ENCODE measurements around the gene UFD1. TPM values are rescaled to one million over a fixed set of nuclear protein-coding genes. Genes with fewer than 3 reads are reported as not detected.

UFD1 gene
- total RNA-seq, 2 experiments from 2014 or later = 68.5 to 77.4 TPM

DNA sequence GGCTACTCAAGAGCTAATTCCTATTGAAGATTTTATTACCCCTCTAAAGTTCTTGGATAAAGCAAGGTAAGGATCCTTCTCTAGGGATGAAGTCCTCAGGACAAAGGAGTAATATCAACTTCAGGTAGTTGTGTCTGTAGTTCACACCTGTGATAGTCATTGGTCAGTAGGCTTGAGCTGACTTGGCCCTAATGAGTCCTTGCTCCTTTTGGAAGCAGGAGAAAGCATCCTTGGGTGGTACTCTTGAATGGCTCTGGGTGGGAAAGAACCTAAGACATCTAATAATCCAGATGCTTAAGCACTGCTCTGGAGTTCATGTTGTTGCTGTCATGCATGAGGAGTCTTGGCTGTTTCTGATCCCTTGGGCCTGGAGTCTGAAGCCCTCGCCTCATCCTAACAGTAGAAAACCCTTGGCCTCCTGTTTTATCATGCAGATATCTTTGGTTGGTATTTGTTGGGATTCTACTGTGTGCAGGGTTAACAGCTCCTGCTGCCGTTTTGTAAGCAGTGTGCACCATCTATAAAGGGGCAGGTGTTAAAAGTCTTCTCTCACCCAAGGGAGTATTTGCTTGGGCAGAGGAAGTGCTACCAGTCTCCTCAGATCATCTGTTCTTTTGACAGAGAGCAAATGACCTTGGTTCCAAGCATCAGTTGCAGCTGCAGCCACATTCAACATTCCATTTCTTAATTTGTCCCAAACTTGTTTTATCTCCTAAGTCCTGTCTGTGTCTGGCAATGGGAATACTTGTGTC, 44.0 kb downstream of the UFD1 start:
- Mint-ChIP-seq H3K9me3 (no peaks in the 10 kb centered on the region), H3K36me3 (ENCODE audit: low read depth) (peaks cover 52% of the 10 kb centered on the region), H3K4me3 (peak overlapping the region; percentile 80), H3K27me3 (no peaks in the 10 kb centered on the region), H3K4me1 (ENCODE audit: low read depth) (peaks cover 28% of the 10 kb centered on the region), H3K27ac (peak overlapping the region; percentile 93)
- ATAC-seq (ENCODE audit: poor library complexity) = no peak
- intact Hi-C loops (cut with DNase I, micrococcal nuclease) = loop anchor here (5.0 kb wide), 2 partner anchors 42 to 143 kb away; partner anchors contain the start of genes CDC45 (in 1 of the 2), CLTCL1 (in 1 of the 2) and UFD1 (in 1 of the 2)
- Histone ChIP-seq H3K4me3 (ENCODE audit: low read length) (no peak overlapping the region), H3K27ac (ENCODE audit: low read depth in 1 of 2, low read length in 2 of 2) (no peak overlapping the region), H3K9me3 (ENCODE audit: control insufficient read depth in 1 of 2, insufficient read depth in 1 of 2, low read length in 2 of 2) (no peaks in the 10 kb centered on the region), H3K36me3 (ENCODE audit: insufficient read depth, low read length) (peaks cover 12% of the 10 kb centered on the region), H3K4me1 (ENCODE audit: insufficient read depth, low read length) (peaks cover 20% of the 10 kb centered on the region), H3K27me3 (ENCODE audit: control insufficient read depth in 1 of 2, insufficient read depth in 2 of 2, low read length in 2 of 2) (no peaks in the 10 kb centered on the region)
- ChIA-PET CTCF (no interaction called here), POLR2A (interaction anchor here (5.7 kb wide), 1 partner anchor 10 kb away, joined by 94 read pairs; the partner anchor contains the start of gene C22orf39)
- no peak for DNase-seq
- TF ChIP-seq, protein P1, sequence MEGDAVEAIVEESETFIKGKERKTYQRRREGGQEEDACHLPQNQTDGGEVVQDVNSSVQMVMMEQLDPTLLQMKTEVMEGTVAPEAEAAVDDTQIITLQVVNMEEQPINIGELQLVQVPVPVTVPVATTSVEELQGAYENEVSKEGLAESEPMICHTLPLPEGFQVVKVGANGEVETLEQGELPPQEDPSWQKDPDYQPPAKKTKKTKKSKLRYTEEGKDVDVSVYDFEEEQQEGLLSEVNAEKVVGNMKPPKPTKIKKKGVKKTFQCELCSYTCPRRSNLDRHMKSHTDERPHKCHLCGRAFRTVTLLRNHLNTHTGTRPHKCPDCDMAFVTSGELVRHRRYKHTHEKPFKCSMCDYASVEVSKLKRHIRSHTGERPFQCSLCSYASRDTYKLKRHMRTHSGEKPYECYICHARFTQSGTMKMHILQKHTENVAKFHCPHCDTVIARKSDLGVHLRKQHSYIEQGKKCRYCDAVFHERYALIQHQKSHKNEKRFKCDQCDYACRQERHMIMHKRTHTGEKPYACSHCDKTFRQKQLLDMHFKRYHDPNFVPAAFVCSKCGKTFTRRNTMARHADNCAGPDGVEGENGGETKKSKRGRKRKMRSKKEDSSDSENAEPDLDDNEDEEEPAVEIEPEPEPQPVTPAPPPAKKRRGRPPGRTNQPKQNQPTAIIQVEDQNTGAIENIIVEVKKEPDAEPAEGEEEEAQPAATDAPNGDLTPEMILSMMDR (IDR thresholded peaks at IDR 0.05) = no peak

DNA sequence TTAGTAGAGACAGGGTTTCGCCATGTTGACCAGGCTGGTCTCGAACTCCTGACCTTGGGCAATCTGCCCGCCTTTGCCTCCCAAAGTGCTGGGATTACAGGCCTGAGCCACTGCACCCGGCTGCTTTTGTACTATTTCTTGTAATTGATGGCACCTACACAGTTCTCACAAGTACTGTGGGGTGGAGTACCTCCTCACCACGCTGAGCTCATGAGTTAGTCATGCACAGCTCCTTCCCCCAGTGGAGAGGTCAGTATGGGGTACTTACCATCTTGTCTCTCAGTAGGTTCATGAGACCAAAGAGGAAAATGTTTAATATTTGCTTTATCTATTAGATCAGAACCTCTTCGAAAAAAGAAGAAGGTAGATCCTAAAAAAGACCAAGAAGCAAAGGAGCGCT, 44.6 kb downstream of the UFD1 start:
- Mint-ChIP-seq H3K27me3 (no peaks in the 10 kb centered on the region), H3K36me3 (ENCODE audit: low read depth) (peaks cover 54% of the 10 kb centered on the region), H3K4me3 (peak overlapping the region; percentile 97), H3K9me3 (no peaks in the 10 kb centered on the region), H3K4me1 (ENCODE audit: low read depth) (peaks cover 34% of the 10 kb centered on the region), H3K27ac (peak overlapping the region; percentile 93)
- Histone ChIP-seq H3K4me3 (ENCODE audit: low read length) (no peak overlapping the region), H3K27ac (ENCODE audit: low read depth in 1 of 2, low read length in 2 of 2) (no peak overlapping the region), H3K4me1 (ENCODE audit: insufficient read depth, low read length) (peaks cover 23% of the 10 kb centered on the region), H3K9me3 (ENCODE audit: control insufficient read depth in 1 of 2, insufficient read depth in 1 of 2, low read length in 2 of 2) (no peaks in the 10 kb centered on the region), H3K36me3 (ENCODE audit: insufficient read depth, low read length) (peaks cover 12% of the 10 kb centered on the region), H3K27me3 (ENCODE audit: control insufficient read depth in 1 of 2, insufficient read depth in 2 of 2, low read length in 2 of 2) (no peaks in the 10 kb centered on the region)
- no peak for ATAC-seq (ENCODE audit: poor library complexity)
- DNase-seq = no peak
- intact Hi-C loops (cut with DNase I, micrococcal nuclease) = loop anchor here (5.0 kb wide), 2 partner anchors 43 to 142 kb away; partner anchors contain the start of genes CDC45 (in 1 of the 2), CLTCL1 (in 1 of the 2) and UFD1 (in 1 of the 2)
- ChIA-PET POLR2A (interaction anchor here (5.7 kb wide), 1 partner anchor 11 kb away, joined by 94 read pairs; the partner anchor contains the start of gene C22orf39), CTCF (no interaction called here)
- TF ChIP-seq, protein P1 (IDR thresholded peaks at IDR 0.05) = no peak

DNA sequence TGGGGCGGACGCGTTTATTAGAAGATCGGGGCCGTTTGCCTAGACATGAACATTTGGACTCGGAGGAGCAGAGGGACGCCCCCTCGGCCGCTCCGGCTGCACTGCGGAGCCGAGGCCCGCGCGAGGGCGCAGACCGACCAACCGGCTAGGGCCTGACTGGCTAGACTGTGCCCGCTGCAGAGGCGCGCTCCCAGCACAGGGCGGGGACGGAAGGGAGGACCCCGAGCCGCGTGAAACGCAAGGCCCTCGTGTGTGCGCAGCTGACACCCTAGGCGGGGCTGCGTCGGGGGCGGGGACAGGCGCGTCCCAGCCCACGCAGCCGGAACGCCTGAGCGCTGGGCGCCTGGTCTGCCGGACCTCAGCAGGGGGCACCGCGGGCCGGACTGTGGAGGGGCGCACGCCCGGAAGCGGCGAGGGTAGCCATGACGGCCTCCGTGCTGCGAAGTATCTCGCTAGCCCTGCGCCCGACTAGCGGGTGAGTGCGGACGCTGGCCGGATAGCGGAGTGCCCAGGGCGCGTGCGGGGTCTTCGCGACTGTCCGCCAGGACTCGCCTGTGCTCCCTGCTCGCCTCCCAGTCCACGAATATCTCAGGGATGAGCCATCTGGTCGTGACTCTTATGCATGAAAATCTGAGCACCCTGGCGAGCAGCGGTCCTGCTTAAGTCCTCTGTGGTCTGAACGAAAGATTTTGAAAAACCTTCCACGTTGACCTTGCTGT, 46.7 kb downstream of the UFD1 start, which contains the start of gene MRPL40:
Gene MRPL40, plus strand, starts transcription at position 413 of the 719 bp plus-strand sequence. Its CDS starts 10 bp downstream, at position 423.
- no peaks in the 10 kb centered on the region for H3K27me3 Mint-ChIP-seq
- H3K27ac Mint-ChIP-seq = peak within 1 kb of the TSS; percentile 93
- H3K4me3 Mint-ChIP-seq = peak within 1 kb of the TSS; percentile 97
- ChIA-PET CTCF (interaction anchor here (0.6 to 1.8 kb wide), 3 partner anchors 11 to 19 kb away, joined by 3 to 5 read pairs (median 3); partner anchors contain the start of gene C22orf39), POLR2A (interaction anchor here (1.0 to 5.7 kb wide), 14 partner anchors 9 to 962 kb away, joined by 3 to 94 read pairs (median 6); partner anchors contain the start of genes C22orf39, CDC45, CLTCL1 and DGCR2)
- no peaks in the 10 kb centered on the region for H3K9me3 Mint-ChIP-seq
- intact Hi-C loops (cut with DNase I, micrococcal nuclease) = loop anchor here (1.0 to 5.0 kb wide), 4 partner anchors 15 to 140 kb away; partner anchors contain the start of genes CDC45 (in 2 of the 2), UFD1 (in 2 of the 2), C22orf39 (in 1 of the 2) and CLTCL1 (in 1 of the 2)
- peaks cover 48% of the 10 kb centered on the region for H3K4me1 Mint-ChIP-seq (ENCODE audit: low read depth)
- H3K27ac ChIP-seq (ENCODE audit: low read depth in 1 of 2, low read length in 2 of 2) = peak within 1 kb of the TSS; percentile 87 to 88
- no peaks in the 10 kb centered on the region for H3K9me3 ChIP-seq (ENCODE audit: control insufficient read depth in 1 of 2, insufficient read depth in 1 of 2, low read length in 2 of 2)
- H3K4me1 ChIP-seq (ENCODE audit: insufficient read depth, low read length) = peaks cover 35% of the 10 kb centered on the region
- peaks cover 42% of the 10 kb centered on the region for H3K36me3 Mint-ChIP-seq (ENCODE audit: low read depth)
- TF ChIP-seq, protein P1 (IDR thresholded peaks at IDR 0.05) = no peak
- peaks cover 12% of the 10 kb centered on the region for H3K36me3 ChIP-seq (ENCODE audit: insufficient read depth, low read length)
- peak; percentile 80 for ATAC-seq (ENCODE audit: poor library complexity)
- DNase-seq = peak; percentile 66 to 93 (median 86)
- H3K27me3 ChIP-seq (ENCODE audit: control insufficient read depth in 1 of 2, insufficient read depth in 2 of 2, low read length in 2 of 2) = no peaks in the 10 kb centered on the region
- peak within 1 kb of the TSS; percentile 89 for H3K4me3 ChIP-seq (ENCODE audit: low read length)

All from CD4-positive, alpha-beta T cell (primary cell).